Mucosa of descending colon (tissue), 3 donors: ENCODE data around the gene ZNF423. TPM values are rescaled to one million over a fixed set of nuclear protein-coding genes. Genes with fewer than 3 reads are reported as not detected.

Source experiments
- ATAC-seq: fragments of 200-7000 bp; cut with Tn5 transposase; one replicate; pipeline ENCODE4 v1.9.1; 2020; ENCODE audit warnings: mild to moderate bottlenecking, moderate library complexity
- DNase-seq, 3 donors: peaks; one replicate each; pipeline ENCODE4 v3.0.0-alpha.2; 2020
- H3K36me3 ChIP-seq: fragments of 200-600 bp; one replicate; pipeline ENCODE4 v1.8.0; 2021; ENCODE audit warnings: low read depth, mild to moderate bottlenecking
- H3K4me1 ChIP-seq: fragments of 200-600 bp; one replicate; pipeline ENCODE4 v1.8.0; 2021; ENCODE audit warnings: low read depth, mild to moderate bottlenecking
- H3K4me3 ChIP-seq: fragments of 200-600 bp; one replicate; pipeline ENCODE4 v1.8.0; 2021; ENCODE audit warnings: mild to moderate bottlenecking
- H3K9me3 ChIP-seq: fragments of 200-600 bp; one replicate; pipeline ENCODE4 v1.8.0; 2021; ENCODE audit warnings: mild to moderate bottlenecking
- intact Hi-C, 2 donors: fragments of 100-400 bp; cut with DNase I in 1 of 2; cut with micrococcal nuclease in 1 of 2; formaldehyde crosslinking; loops; one replicate each; pipeline versions ENCODE4 v1.11.0 to v1.11.1; 2022; cut with DNase I, micrococcal nuclease
- total RNA-seq, 3 donors: library from RNA; stranded (reverse); fragmentation: NEBNext Ultra II Directional in 2 of 3; extraction: Animal tissue kit (Norgen Biotek cat#: 25700) in 2 of 3; gene quantifications; one replicate each; pipeline versions ENCODE4 v1.2.1 to v1.2.4, GENCODE V29; 2021 to 2023
- TF ChIP-seq, protein P1 (sequence below): fragments of 200-600 bp; IDR thresholded peaks from one replicate; pipeline ENCODE4 v1.8.0; 2022; ENCODE audit warnings: antibody characterized with exemption, mild to moderate bottlenecking
- donor health status: DM: no; HTN: no; CAD: no; lungs with moderate emphysema.
- donor health status: DM: no; HTN: no; CAD: no.
- donor health status: DM: no; HTN: yes; CAD: no.

ZNF423 gene
- total RNA-seq, 3 donors from 2014 or later = 6.7 to 11.6 (median 11.0) TPM

GRCh38 chr16:49849754-49850108 is 6.2 kb downstream of the ZNF423 start:
- H3K4me1 ChIP-seq = peaks cover 30% of the 10 kb centered on the region
- DNase-seq = no peak
- ATAC-seq = no peak
- TF ChIP-seq, protein P1, sequence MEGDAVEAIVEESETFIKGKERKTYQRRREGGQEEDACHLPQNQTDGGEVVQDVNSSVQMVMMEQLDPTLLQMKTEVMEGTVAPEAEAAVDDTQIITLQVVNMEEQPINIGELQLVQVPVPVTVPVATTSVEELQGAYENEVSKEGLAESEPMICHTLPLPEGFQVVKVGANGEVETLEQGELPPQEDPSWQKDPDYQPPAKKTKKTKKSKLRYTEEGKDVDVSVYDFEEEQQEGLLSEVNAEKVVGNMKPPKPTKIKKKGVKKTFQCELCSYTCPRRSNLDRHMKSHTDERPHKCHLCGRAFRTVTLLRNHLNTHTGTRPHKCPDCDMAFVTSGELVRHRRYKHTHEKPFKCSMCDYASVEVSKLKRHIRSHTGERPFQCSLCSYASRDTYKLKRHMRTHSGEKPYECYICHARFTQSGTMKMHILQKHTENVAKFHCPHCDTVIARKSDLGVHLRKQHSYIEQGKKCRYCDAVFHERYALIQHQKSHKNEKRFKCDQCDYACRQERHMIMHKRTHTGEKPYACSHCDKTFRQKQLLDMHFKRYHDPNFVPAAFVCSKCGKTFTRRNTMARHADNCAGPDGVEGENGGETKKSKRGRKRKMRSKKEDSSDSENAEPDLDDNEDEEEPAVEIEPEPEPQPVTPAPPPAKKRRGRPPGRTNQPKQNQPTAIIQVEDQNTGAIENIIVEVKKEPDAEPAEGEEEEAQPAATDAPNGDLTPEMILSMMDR = no peak
- H3K4me3 ChIP-seq = no peak overlapping the region
- no peaks in the 10 kb centered on the region for H3K36me3 ChIP-seq
- intact Hi-C loops = no loop called here
- no peaks in the 10 kb centered on the region for H3K9me3 ChIP-seq

- ATAC-seq = no peak
- intact Hi-C loops = no loop called here
- H3K9me3 ChIP-seq = no peaks in the 10 kb centered on the region
Measured at GRCh38 chr16:49849037-49849753, 6.7 kb downstream of the ZNF423 start.

DNA sequence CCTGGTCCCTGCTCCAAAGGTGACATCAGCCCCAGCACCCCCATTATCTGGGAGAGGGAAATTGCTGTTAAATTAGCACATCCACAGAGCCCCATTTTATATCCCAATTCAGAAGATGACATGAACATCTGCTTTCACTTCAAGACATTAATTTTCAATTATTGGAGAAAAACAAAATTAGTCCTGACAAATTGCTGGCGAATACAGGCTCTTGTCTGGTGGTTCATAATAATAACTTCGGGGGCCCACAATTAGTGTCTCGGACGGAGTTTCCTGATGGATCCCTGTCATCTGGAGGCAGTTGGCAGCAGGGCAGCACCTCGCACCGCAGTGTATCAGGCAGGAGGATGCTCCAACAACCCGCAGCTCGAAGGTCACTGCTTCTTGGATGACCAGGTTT is 7.4 kb downstream of the ZNF423 start:
- no peak for DNase-seq
- TF ChIP-seq, protein P1 = no peak
- no peak for ATAC-seq
- intact Hi-C loops = no loop called here
- H3K9me3 ChIP-seq = no peaks in the 10 kb centered on the region
- peaks cover 21% of the 10 kb centered on the region for H3K4me1 ChIP-seq
- no peak overlapping the region for H3K4me3 ChIP-seq
- H3K36me3 ChIP-seq = no peaks in the 10 kb centered on the region

More at GRCh38 chr16:49849037-49849753, 6.7 kb downstream of the ZNF423 start:
- Histone ChIP-seq H3K4me1 (peaks cover 28% of the 10 kb centered on the region), H3K4me3 (no peak overlapping the region), H3K36me3 (no peaks in the 10 kb centered on the region)
- TF ChIP-seq, protein P1 = no peak
- no peak for DNase-seq

- intact Hi-C loops = no loop called here
- Histone ChIP-seq H3K4me1 (peaks cover 6% of the 10 kb centered on the region), H3K36me3 (no peaks in the 10 kb centered on the region), H3K4me3 (no peak overlapping the region), H3K9me3 (no peaks in the 10 kb centered on the region)
- ATAC-seq = no peak
- no peak for DNase-seq
- TF ChIP-seq, protein P1 = no peak
Measured at GRCh38 chr16:49846800-49847199, 9.1 kb downstream of the ZNF423 start.

DNA sequence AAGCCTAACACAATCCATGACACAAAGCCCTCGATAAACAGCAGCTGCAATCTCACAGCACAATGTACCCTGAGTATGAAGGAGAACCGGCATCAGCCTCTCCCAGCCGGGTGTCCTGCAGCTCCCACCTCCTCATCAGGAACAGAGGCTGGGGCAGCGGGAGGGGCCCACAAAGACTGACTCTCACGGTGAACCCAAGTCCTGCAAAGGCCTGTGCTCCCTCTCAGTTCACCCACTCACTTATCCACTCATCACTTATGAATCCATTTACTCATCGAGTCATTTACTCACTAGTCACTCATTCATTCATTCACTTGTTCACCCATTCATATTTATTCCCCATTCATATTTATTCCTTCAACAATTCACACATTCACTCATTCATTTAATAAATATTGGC is 11.6 kb downstream of the ZNF423 start:
- Histone ChIP-seq H3K4me1 (no peaks in the 10 kb centered on the region), H3K4me3 (no peak overlapping the region), H3K36me3 (no peaks in the 10 kb centered on the region), H3K9me3 (no peaks in the 10 kb centered on the region)
- DNase-seq = no peak
- TF ChIP-seq, protein P1 = no peak
- intact Hi-C loops = no loop called here
- ATAC-seq = no peak
